Fibroblast of lung (primary cell): Measurements from ENCODE around the gene EFNB2. TPM values are rescaled to one million over a fixed set of nuclear protein-coding genes. Genes with fewer than 3 reads are reported as not detected.

Experiments used
- DNase-seq, 2 donors: peaks; one replicate each; pipeline versions ENCODE4 v3.0.0 to v3.0.0-alpha.2; 2010; ENCODE audit warnings: low read depth in 2 of 2
- H2AFZ ChIP-seq: 2 replicates; pipeline ENCODE4 v1.5.1; 2012; ENCODE audit warnings: low read length, control low read depth, inconsistent platforms
- H3K27ac ChIP-seq: 2 replicates; pipeline ENCODE4 v1.5.1; 2011; ENCODE audit warnings: low read length, control low read depth; ENCODE audit not compliant: insufficient read depth
- H3K27me3 ChIP-seq: 2 replicates; pipeline ENCODE4 v1.5.1; 2011; ENCODE audit warnings: mild to moderate bottlenecking, low read length; ENCODE audit not compliant: control insufficient read depth, insufficient read depth
- H3K36me3 ChIP-seq: 2 replicates; pipeline ENCODE4 v1.5.1; 2011; ENCODE audit warnings: low read length; ENCODE audit not compliant: control insufficient read depth, insufficient read depth
- H3K4me1 ChIP-seq: 2 replicates; pipeline ENCODE4 v1.5.1; 2011; ENCODE audit warnings: low read length; ENCODE audit not compliant: control insufficient read depth, insufficient read depth; ENCODE audit errors: extremely low read depth
- H3K4me2 ChIP-seq: 2 replicates; pipeline ENCODE4 v1.5.1; 2011; ENCODE audit warnings: low read length, control low read depth; ENCODE audit not compliant: insufficient read depth; ENCODE audit errors: extremely low read depth
- H3K4me3 ChIP-seq, 4 experiments: fragments of 200-600 bp in 1 of 4; sonication (generic) in 1 of 4; replicated peaks in 1 of 4; 2 replicates each; pipeline ENCODE4 v1.5.1; 2011 to 2016; ENCODE audit warnings: low read length in 4 of 4, low read depth in 3 of 4, mild to moderate bottlenecking in 3 of 4, control low read depth in 2 of 4, inconsistent platforms in 1 of 4, mixed read lengths in 1 of 4; ENCODE audit not compliant: insufficient read depth in 1 of 4; ENCODE audit errors: control extremely low read depth in 1 of 4
- H3K79me2 ChIP-seq: 2 replicates; pipeline ENCODE4 v1.5.1; 2012; ENCODE audit warnings: mild to moderate bottlenecking, low read length, inconsistent platforms; ENCODE audit not compliant: control insufficient read depth, insufficient read depth
- H3K9ac ChIP-seq: 2 replicates; pipeline ENCODE4 v1.5.1; 2011; ENCODE audit warnings: mild to moderate bottlenecking, low read length, control low read depth; ENCODE audit not compliant: insufficient read depth
- H3K9me3 ChIP-seq: 2 replicates; pipeline ENCODE4 v1.5.1; 2012; ENCODE audit warnings: low read depth, low read length; ENCODE audit not compliant: control insufficient read depth, insufficient read depth
- H4K20me1 ChIP-seq: 2 replicates; pipeline ENCODE4 v1.5.1; 2011; ENCODE audit warnings: low read length; ENCODE audit not compliant: control insufficient read depth, insufficient read depth; ENCODE audit errors: extremely low read depth
- EZH2 ChIP-seq: IDR thresholded peaks from 2 replicates; pipeline ENCODE4 v1.5.1; 2012; ENCODE audit warnings: low read length, control low read depth, mild to moderate bottlenecking; ENCODE audit errors: missing control alignments
- polyA plus RNA-seq, 2 donors: library from polyadenylated mRNA; depleted of rRNA in 1 of 2; stranded (reverse) in 1 of 2; unstranded in 1 of 2; fragments of >200 nt; gene quantifications; 2 replicates each; pipeline ENCODE4 v1.2.1, GENCODE V29; 2011 to 2012; ENCODE audit warnings: missing spikeins in 1 of 2
- total RNA-seq: library from RNA; depleted of rRNA; stranded (reverse); fragments of >200 nt; gene quantifications from 2 replicates; pipeline ENCODE4 v1.2.1, GENCODE V29; 2014
- TF ChIP-seq, protein P1 (sequence below), 2 donors: IDR thresholded peaks in 1 of 2; conservative IDR thresholded peaks in 1 of 2; 1 replicate in 1 of 2; 2 replicates in 1 of 2; pipeline ENCODE4 v1.5.1; 2011 to 2012; ENCODE audit warnings: low read length in 2 of 2, control low read depth in 1 of 2, inconsistent platforms in 1 of 2, low read depth in 1 of 2, mild to moderate bottlenecking in 1 of 2

The EFNB2 gene
- total and polyA plus RNA-seq, 2 donors (not counting 1 experiment from before 2014, with no cell fraction given) = 13.5 to 20.0 TPM

- H3K9ac ChIP-seq = no peak overlapping the region
- peak overlapping the region in 1 of 4 experiments; percentile 17 for H3K4me3 ChIP-seq
- peak overlapping the region; percentile 21 for H3K4me2 ChIP-seq
- no peaks in the 10 kb centered on the region for H3K9me3 ChIP-seq
- no peaks in the 10 kb centered on the region for H4K20me1 ChIP-seq
- no peaks in the 10 kb centered on the region for H3K36me3 ChIP-seq
- no peak for DNase-seq
- H3K79me2 ChIP-seq = peaks cover 70% of the 10 kb centered on the region
- no peak overlapping the region for H2AFZ ChIP-seq
- H3K27ac ChIP-seq = no peak overlapping the region
- H3K4me1 ChIP-seq = no peaks in the 10 kb centered on the region
- TF ChIP-seq, protein P1, sequence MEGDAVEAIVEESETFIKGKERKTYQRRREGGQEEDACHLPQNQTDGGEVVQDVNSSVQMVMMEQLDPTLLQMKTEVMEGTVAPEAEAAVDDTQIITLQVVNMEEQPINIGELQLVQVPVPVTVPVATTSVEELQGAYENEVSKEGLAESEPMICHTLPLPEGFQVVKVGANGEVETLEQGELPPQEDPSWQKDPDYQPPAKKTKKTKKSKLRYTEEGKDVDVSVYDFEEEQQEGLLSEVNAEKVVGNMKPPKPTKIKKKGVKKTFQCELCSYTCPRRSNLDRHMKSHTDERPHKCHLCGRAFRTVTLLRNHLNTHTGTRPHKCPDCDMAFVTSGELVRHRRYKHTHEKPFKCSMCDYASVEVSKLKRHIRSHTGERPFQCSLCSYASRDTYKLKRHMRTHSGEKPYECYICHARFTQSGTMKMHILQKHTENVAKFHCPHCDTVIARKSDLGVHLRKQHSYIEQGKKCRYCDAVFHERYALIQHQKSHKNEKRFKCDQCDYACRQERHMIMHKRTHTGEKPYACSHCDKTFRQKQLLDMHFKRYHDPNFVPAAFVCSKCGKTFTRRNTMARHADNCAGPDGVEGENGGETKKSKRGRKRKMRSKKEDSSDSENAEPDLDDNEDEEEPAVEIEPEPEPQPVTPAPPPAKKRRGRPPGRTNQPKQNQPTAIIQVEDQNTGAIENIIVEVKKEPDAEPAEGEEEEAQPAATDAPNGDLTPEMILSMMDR (conservative IDR thresholded peaks at IDR 0.05 in 1 of 2, IDR thresholded peaks at IDR 0.05 in 1 of 2; ENCODE audit: low read depth in 1 of 2, low read length in 2 of 2) = no peak
- no peak for TF ChIP-seq EZH2
- H3K27me3 ChIP-seq = no peaks in the 10 kb centered on the region
Measured at GRCh38 chr13:106530171-106530851, 5.2 kb downstream of the EFNB2 start.

GRCh38 chr13:106529415-106530170, 5.9 kb downstream of the EFNB2 start:
- Histone ChIP-seq H3K79me2 (peaks cover 68% of the 10 kb centered on the region), H3K4me1 (no peaks in the 10 kb centered on the region), H3K9ac (no peak overlapping the region)

More at GRCh38 chr13:106529415-106530170, 5.9 kb downstream of the EFNB2 start:
- H4K20me1 ChIP-seq = no peaks in the 10 kb centered on the region
- no peaks in the 10 kb centered on the region for H3K9me3 ChIP-seq
- no peak overlapping the region for H2AFZ ChIP-seq
- DNase-seq = no peak
- H3K27ac ChIP-seq = no peak overlapping the region
- no peaks in the 10 kb centered on the region for H3K36me3 ChIP-seq
- no peak overlapping the region for H3K4me3 ChIP-seq
- no peaks in the 10 kb centered on the region for H3K27me3 ChIP-seq
- no peak for TF ChIP-seq EZH2
- TF ChIP-seq, protein P1 (conservative IDR thresholded peaks at IDR 0.05 in 1 of 2, IDR thresholded peaks at IDR 0.05 in 1 of 2; ENCODE audit: low read depth in 1 of 2, low read length in 2 of 2) = no peak
- H3K4me2 ChIP-seq = peak overlapping the region; percentile 50
